MV-4-11 (cell line): Measurements from ENCODE around the gene IFT20.
A peak's percentile ranks its signal among the peaks of the same experiment; 100 is the strongest.
"Not testable (repeated sequence)": the region's sequence is repeated elsewhere in the genome, so short reads cannot be mapped to it uniquely, and the experiment has no call there.

ENCODE experiments used
- DNase-seq: peaks from one replicate; lab custom pipeline; 2025; lab: John Stamatoyannopoulos, UW

Gene IFT20

DNA sequence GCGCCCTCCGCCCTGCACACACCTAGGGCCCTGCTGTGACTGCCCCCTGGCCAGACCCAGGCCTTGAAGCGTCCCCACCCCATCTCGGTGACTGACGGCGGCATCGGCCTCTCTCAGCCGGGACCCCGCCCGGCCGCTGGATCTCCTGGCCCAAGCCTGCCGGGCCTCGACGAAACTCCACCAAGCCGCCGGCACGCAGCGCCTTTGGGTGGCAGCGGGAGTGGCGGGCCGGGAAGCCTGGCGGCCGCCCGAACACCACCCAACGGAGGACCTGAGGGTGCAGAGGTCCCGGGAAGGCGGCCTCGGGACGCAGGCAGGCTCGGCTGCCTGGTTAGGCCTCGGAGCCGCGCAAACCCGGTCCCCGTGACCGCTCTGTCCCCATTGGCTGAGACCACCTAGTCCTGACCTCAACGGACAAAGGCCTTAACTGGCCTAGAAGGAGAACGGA, 28.3 kb downstream of the IFT20 start:
- DNase-seq: no peak

- no peak for DNase-seq
Measured at GRCh38 chr17:28298449-28298848, 36.8 kb downstream of the IFT20 start.

GRCh38 chr17:28295677-28296578, 39.3 kb downstream of the IFT20 start:
- no peak for DNase-seq

GRCh38 chr17:28293994-28294393, 41.3 kb downstream of the IFT20 start:
- DNase-seq: peak; percentile 95

DNA sequence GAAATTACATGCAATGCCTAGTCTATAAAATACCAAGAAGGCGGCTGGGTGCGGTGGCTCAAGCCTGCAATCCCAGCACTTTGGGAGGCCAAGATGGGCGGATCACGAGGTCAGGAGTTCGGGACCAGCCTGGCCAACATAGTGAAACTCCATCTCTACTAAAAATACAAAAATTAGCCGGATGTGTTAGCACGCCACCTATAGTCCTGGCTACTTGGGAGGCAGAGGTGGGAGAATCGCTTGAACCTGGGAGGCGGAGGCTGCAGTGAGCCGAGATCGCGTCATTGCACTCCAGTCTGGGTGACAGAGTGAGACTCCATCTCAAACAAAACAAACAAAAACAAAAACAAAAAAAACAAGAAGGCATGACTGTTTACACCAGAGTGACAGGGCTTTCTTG, 42.4 kb downstream of the IFT20 start:
- not testable (repeated sequence) for DNase-seq

DNA sequence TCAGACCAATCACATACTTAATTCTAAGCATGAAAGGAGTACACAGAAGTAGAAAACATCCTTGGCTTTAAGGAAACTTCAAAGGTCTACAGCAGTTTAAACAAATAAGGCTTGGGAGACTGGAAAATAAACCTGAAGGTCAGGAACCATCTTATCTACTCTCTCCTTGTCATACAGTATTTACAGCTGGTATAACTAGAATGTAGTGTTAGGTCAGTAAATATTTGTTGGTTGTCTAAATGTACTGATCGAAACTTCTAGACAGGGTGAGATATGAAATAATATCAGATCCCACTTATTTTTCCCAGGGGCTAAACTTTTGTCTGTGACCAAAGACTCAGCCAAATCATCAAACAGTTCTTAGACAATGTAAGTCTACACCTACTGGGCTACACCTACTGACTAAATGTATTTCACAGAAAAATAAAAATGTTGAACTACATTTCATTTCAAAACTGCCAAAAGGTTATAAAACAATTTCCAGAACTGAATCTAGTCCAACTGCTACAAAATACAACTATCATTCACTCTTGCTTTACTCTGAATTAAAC, 43.4 kb downstream of the IFT20 start:
- DNase-seq: no peak

GRCh38 chr17:28290703-28291102, 44.6 kb downstream of the IFT20 start:
- no peak for DNase-seq

GRCh38 chr17:28285965-28286364, 49.3 kb downstream of the IFT20 start:
- no peak for DNase-seq

DNA sequence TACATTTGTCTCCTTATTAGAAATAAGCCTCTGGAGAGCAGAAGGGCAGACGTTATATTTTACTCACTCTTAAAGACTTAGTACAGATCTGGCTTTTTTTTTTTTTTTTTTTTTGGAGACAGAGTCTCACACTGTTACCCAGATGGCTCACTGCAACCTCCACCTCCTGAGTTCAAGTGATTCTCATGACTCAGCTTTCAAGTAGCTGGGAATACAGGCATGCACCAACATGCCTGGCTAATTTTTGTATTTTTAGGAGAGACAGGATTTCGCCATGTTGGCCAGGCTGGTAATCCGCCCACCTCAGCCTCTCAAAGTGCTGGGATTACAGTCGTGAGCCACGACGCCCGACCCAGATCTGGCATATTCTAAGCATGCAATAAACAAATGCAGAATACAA, 52.7 kb downstream of the IFT20 start:
- no peak for DNase-seq

GRCh38 chr17:28280826-28281225, 54.4 kb downstream of the IFT20 start:
- DNase-seq: no peak

DNA sequence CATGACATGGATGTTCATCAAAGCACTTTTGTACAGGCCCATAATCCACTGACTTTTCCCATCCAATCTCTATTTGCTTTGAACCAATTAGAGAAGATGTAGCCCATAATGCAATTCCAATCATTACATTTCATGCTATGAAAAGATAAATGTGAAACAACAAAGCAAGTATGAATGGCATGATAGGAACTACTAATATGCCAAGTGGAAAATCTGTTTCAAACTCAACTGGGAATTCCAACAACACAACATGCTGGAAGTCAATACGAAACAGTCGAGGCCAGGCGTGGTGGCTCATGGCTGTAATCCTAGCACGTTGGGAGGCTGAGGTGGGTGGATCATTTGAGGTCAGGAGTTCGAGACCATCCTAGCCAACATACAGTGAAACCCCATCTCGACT, 55.9 kb downstream of the IFT20 start:
- no peak for DNase-seq
